ENCODE measurements around the gene IL31.

Gene IL31

DNA sequence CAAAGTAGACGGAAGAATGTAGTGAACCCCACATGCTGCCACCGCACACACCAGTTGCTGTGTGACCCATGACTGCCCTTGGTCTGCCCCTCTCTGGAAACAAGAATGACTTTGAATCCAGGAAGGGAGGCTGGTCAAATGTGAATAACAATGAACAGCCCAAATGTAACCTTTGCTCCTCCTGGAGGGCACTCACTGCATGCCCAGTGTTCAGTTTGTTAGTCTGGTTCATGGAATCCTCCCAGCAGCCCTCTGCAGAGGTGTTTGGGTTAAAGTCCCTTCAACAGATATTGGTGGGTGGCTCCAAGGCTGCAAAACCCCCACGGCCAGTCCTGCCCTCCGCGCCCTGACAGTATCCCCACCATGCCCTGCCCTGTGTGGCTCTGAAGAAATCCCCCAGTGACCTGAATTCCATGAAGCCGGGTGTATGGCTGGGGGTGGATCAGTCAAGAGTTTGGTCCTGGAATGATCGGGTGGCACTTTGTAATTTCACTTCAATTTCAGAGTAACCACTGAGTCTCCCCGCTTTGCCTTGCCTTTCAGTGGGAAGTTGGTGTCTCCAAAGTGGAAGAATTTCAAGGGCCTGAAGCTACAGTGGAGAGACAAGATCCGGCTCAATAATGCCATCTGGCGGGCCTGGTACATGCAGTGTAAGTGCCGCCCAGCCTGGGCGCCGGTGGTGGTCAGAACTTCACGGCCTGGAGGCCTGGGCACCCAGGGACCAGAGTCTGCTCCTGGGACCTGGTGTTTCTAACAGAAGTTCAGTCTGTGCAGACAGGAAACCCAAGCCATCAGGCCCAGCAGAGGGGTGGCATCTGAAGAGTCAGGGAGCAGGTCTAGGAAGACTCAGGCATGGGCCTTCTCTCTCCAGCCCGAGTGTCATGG lies 47.1 kb downstream of the IL31 start:
- Histone ChIP-seq H3K4me3 (ENCODE audit: low read length) (no peak overlapping the region), H3K9me2 (replicated peaks; ENCODE audit: insufficient read depth, low read length) (no peaks in the 10 kb centered on the region), H3K4me2 (ENCODE audit: low read depth, low read length) (no peak overlapping the region), H3K27me3 (replicated peaks; ENCODE audit: insufficient read depth, low read length) (no peaks in the 10 kb centered on the region), H3K9me3 (replicated peaks; ENCODE audit: insufficient read depth, low read length) (no peaks in the 10 kb centered on the region), H2AFZ (ENCODE audit: low read length) (no peak overlapping the region), H4K20me1 (ENCODE audit: insufficient read depth, low read length) (no peaks in the 10 kb centered on the region), H3K4me1 (ENCODE audit: low read length) (no peaks in the 10 kb centered on the region), H3K9ac (ENCODE audit: low read length) (no peak overlapping the region), H3K27ac (ENCODE audit: low read length) (no peak overlapping the region), H3K79me2 (ENCODE audit: low read length) (peaks cover 42% of the 10 kb centered on the region), H3K36me3 (replicated peaks; ENCODE audit: insufficient read depth, low read length) (no peaks in the 10 kb centered on the region), H3F3A (ENCODE audit: insufficient read depth, low read length) (no peaks in the 10 kb centered on the region)
- no peak for DNase-seq
- TF ChIP-seq EZH2phosphoT487 (IDR thresholded peaks at IDR 0.05; ENCODE audit: low read length) = no peak
- TF ChIP-seq, protein P1, sequence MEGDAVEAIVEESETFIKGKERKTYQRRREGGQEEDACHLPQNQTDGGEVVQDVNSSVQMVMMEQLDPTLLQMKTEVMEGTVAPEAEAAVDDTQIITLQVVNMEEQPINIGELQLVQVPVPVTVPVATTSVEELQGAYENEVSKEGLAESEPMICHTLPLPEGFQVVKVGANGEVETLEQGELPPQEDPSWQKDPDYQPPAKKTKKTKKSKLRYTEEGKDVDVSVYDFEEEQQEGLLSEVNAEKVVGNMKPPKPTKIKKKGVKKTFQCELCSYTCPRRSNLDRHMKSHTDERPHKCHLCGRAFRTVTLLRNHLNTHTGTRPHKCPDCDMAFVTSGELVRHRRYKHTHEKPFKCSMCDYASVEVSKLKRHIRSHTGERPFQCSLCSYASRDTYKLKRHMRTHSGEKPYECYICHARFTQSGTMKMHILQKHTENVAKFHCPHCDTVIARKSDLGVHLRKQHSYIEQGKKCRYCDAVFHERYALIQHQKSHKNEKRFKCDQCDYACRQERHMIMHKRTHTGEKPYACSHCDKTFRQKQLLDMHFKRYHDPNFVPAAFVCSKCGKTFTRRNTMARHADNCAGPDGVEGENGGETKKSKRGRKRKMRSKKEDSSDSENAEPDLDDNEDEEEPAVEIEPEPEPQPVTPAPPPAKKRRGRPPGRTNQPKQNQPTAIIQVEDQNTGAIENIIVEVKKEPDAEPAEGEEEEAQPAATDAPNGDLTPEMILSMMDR (IDR thresholded peaks at IDR 0.05; ENCODE audit: low read length) = no peak
- no peak for TF ChIP-seq EZH2 (optimal IDR thresholded peaks at IDR 0.05; ENCODE audit: low read depth, low read length)

DNA sequence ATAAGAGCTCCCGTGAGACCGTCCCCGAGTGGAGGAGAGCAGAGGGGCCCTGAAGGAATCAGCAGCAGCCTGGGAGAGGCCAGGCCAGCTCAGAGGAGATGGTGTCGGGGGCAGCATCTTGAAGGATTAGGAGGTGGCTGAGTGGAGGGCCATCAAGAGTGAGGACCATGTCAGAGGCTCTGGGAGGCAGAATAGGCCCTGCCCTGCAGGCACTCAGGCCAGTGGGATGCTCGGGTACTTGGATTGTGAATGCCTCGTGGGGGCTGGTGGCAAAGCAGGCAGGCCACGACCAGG lies 47.7 kb downstream of the IL31 start:
- Histone ChIP-seq H3K9me3 (replicated peaks; ENCODE audit: insufficient read depth, low read length) (no peaks in the 10 kb centered on the region), H3K4me1 (ENCODE audit: low read length) (no peaks in the 10 kb centered on the region), H2AFZ (ENCODE audit: low read length) (no peak overlapping the region), H3K4me3 (ENCODE audit: low read length) (no peak overlapping the region), H3K9ac (ENCODE audit: low read length) (no peak overlapping the region), H3K9me2 (replicated peaks; ENCODE audit: insufficient read depth, low read length) (no peaks in the 10 kb centered on the region), H3F3A (ENCODE audit: insufficient read depth, low read length) (no peaks in the 10 kb centered on the region), H3K27me3 (replicated peaks; ENCODE audit: insufficient read depth, low read length) (no peaks in the 10 kb centered on the region), H4K20me1 (ENCODE audit: insufficient read depth, low read length) (no peaks in the 10 kb centered on the region), H3K79me2 (ENCODE audit: low read length) (peaks cover 42% of the 10 kb centered on the region), H3K27ac (ENCODE audit: low read length) (no peak overlapping the region), H3K4me2 (ENCODE audit: low read depth, low read length) (no peak overlapping the region), H3K36me3 (replicated peaks; ENCODE audit: insufficient read depth, low read length) (no peaks in the 10 kb centered on the region)
- DNase-seq = no peak
- TF ChIP-seq, protein P1 (IDR thresholded peaks at IDR 0.05; ENCODE audit: low read length) = no peak
- no peak for TF ChIP-seq EZH2 (optimal IDR thresholded peaks at IDR 0.05; ENCODE audit: low read depth, low read length)
- no peak for TF ChIP-seq EZH2phosphoT487 (IDR thresholded peaks at IDR 0.05; ENCODE audit: low read length)

DNA sequence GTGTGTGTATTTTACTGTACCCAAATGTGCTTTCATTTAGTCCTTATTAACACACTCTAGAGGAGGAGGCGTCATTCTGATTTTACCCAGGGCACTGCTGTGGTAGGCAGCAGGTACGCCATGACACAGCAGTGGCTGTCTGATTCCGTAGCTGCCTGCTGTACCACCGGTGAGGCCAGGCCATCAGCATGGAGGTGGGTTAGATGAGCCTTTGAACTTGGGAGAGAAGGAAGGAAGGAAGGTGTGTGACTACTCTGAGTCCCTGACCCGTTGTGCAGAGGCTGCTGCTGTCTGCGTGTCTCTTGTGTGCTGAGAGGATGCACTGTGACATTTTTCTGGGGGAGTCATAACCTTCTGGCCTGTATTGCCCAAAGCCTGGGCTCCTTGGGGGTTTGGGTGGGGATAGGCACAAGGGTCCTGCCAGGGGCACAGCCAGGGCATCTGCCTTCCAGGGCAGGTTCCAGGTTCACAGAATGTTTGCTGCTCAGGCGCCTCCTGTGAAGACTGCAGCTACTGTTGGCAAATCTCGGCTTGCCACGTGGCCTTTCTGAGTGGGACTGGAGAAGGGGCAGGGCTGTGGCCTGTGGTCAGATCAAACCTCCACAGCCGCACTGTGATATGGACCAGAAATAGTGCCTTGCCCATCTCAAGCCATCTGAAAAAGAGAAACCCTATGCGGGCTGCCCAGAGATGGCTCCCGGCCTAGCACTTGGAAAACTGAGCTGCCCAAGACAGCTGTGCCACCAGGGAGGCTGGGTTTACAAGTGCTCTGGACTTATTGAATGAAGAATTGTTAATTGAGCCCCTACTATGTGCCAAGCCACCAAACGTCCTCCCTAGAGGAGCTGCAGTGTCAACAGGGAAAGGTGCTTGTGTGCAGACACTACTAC lies 48.3 kb downstream of the IL31 start:
- no peaks in the 10 kb centered on the region for H3K36me3 ChIP-seq (replicated peaks; ENCODE audit: insufficient read depth, low read length)
- H3K79me2 ChIP-seq (ENCODE audit: low read length) = peaks cover 42% of the 10 kb centered on the region
- TF ChIP-seq, protein P1 (IDR thresholded peaks at IDR 0.05; ENCODE audit: low read length) = no peak
- no peak for TF ChIP-seq EZH2phosphoT487 (IDR thresholded peaks at IDR 0.05; ENCODE audit: low read length)
- no peak overlapping the region for H2AFZ ChIP-seq (ENCODE audit: low read length)
- no peaks in the 10 kb centered on the region for H3F3A ChIP-seq (ENCODE audit: insufficient read depth, low read length)
- H4K20me1 ChIP-seq (ENCODE audit: insufficient read depth, low read length) = no peaks in the 10 kb centered on the region
- H3K9ac ChIP-seq (ENCODE audit: low read length) = no peak overlapping the region
- H3K27ac ChIP-seq (ENCODE audit: low read length) = no peak overlapping the region
- no peaks in the 10 kb centered on the region for H3K9me3 ChIP-seq (replicated peaks; ENCODE audit: insufficient read depth, low read length)
- no peak for DNase-seq
- H3K4me2 ChIP-seq (ENCODE audit: low read depth, low read length) = no peak overlapping the region
- H3K27me3 ChIP-seq (replicated peaks; ENCODE audit: insufficient read depth, low read length) = no peaks in the 10 kb centered on the region
- no peaks in the 10 kb centered on the region for H3K4me1 ChIP-seq (ENCODE audit: low read length)
- no peaks in the 10 kb centered on the region for H3K9me2 ChIP-seq (replicated peaks; ENCODE audit: insufficient read depth, low read length)
- no peak overlapping the region for H3K4me3 ChIP-seq (ENCODE audit: low read length)
